GM23248 (cell line): Measurements from ENCODE around the gene NRIP3.

Source experiments
- EZH2 ChIP-seq: fragments of 200-600 bp; sonication (generic); IDR thresholded peaks from 2 replicates; pipeline ENCODE4 v1.6.1; 2018; ENCODE audit warnings: antibody characterized with exemption, mild to moderate bottlenecking; ENCODE audit not compliant: insufficient read depth, poor library complexity, severe bottlenecking
- EZH2phosphoT487 ChIP-seq: fragments of 200-600 bp; sonication (generic); IDR thresholded peaks from 2 replicates; pipeline ENCODE4 v1.6.1; 2018; ENCODE audit warnings: antibody characterized with exemption, moderate library complexity, mild to moderate bottlenecking, low read depth; ENCODE audit not compliant: insufficient read depth

- TF ChIP-seq EZH2: no peak
- TF ChIP-seq EZH2phosphoT487: no peak
Measured at GRCh38 chr11:9025101-9025850, 21.5 kb upstream of the NRIP3 start.
